ENCODE measurements around the gene CPXM1.

DNA sequence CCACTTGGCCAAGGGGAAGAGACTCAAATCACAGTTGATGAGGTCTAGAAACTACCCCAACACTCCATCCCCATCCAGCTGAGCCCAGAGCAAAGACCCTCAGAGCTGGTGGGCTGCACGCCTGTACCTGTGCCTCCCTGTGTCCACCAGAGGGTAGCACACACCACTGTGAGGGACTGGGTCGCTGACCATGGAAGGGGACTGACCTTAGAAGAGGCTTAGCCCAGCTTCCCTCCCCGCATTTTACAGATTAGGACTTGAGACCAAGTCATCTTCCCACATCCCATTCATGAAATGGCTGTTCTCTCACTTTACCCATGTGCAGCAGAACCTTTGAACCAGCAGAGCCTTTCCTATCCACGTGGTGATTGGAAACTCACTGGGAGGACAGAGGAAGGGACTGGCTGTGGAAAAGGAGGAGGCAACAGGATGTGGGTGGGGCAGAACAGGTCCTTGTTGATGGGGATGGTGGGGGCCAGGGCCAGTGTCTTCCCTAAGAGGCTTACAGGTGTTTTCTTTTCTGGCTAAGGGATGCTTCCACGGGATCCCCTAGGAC is 44.3 kb downstream of the CPXM1 start:
- TF ChIP-seq, protein P1, sequence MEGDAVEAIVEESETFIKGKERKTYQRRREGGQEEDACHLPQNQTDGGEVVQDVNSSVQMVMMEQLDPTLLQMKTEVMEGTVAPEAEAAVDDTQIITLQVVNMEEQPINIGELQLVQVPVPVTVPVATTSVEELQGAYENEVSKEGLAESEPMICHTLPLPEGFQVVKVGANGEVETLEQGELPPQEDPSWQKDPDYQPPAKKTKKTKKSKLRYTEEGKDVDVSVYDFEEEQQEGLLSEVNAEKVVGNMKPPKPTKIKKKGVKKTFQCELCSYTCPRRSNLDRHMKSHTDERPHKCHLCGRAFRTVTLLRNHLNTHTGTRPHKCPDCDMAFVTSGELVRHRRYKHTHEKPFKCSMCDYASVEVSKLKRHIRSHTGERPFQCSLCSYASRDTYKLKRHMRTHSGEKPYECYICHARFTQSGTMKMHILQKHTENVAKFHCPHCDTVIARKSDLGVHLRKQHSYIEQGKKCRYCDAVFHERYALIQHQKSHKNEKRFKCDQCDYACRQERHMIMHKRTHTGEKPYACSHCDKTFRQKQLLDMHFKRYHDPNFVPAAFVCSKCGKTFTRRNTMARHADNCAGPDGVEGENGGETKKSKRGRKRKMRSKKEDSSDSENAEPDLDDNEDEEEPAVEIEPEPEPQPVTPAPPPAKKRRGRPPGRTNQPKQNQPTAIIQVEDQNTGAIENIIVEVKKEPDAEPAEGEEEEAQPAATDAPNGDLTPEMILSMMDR (IDR thresholded peaks at IDR 0.05): peak; percentile 29 to 51 (median 36)
- TF ChIP-seq POLR2A (IDR thresholded peaks at IDR 0.05): no peak
